Measurements from ENCODE around the gene ULK1. TPM values are rescaled to one million over a fixed set of nuclear protein-coding genes. Genes with fewer than 3 reads are reported as not detected.
"Not testable (repeated sequence)": the region's sequence is repeated elsewhere in the genome, so short reads cannot be mapped to it uniquely, and the experiment has no call there.

Gene ULK1
- polyA plus RNA-seq, 3 donors, result 1.0 to 75.1 (median 1.3) TPM

GRCh38 chr12:131873293-131873692, 21.1 kb upstream of the ULK1 start:
- peaks cover 0 to 3% of the 10 kb centered on the region in 2 donors for H3K36me3 Mint-ChIP-seq
- Histone ChIP-seq H4K20me1 (ENCODE audit: insufficient read depth, low read length) (no peaks in the 10 kb centered on the region), H2AFZ (ENCODE audit: insufficient read depth, low read depth, low read length, poor library complexity, severe bottlenecking) (no peak overlapping the region), H3K36me3 (replicated peaks in 1 of 2; ENCODE audit: control insufficient read depth in 1 of 2, insufficient read depth in 2 of 2, low read length in 2 of 2) (no peaks in the 10 kb centered on the region), H3K9me3 (replicated peaks in 1 of 2; ENCODE audit: control insufficient read depth in 1 of 2, insufficient read depth in 1 of 2, low read length in 2 of 2) (no peaks in the 10 kb centered on the region), H3K79me2 (ENCODE audit: insufficient read depth, low read length) (no peaks in the 10 kb centered on the region), H3K27me3 (ENCODE audit: control insufficient read depth in 2 of 2, insufficient read depth in 2 of 2, low read length in 2 of 2) (no peaks in the 10 kb centered on the region), H3K4me1 (ENCODE audit: control insufficient read depth in 1 of 2, insufficient read depth in 2 of 2, low read length in 2 of 2) (peaks cover 59 to 76% of the 10 kb centered on the region in 2 donors), H3K4me2 (replicated peaks; ENCODE audit: extremely low read depth, low read length, poor library complexity, severe bottlenecking) (no peak overlapping the region), H3K4me3 (replicated peaks in 1 of 3; ENCODE audit: low read depth in 2 of 3, low read length in 3 of 3) (no peak overlapping the region), H3K9ac (ENCODE audit: insufficient read depth, low read length, poor library complexity, severe bottlenecking) (peak overlapping the region; percentile 8), H3K27ac (ENCODE audit: low read depth in 1 of 2, low read length in 2 of 2) (peak overlapping the region; percentile 71 to 89)
- DNase-seq, result no peak
- peaks cover 1 to 3% (median 3%) of the 10 kb centered on the region in 3 donors for H3K27me3 Mint-ChIP-seq (ENCODE audit: low read depth in 3 of 3)
- no peak for TF ChIP-seq CTCF (IDR thresholded peaks at IDR 0.05)
- H3K9me3 Mint-ChIP-seq, result peaks cover 0 to 4% (median 2%) of the 10 kb centered on the region in 7 donors
- H3K4me3 Mint-ChIP-seq, result no peak overlapping the region
- intact Hi-C loops (cut with micrococcal nuclease), result no loop called here
- peaks cover 68% of the 10 kb centered on the region for H3K4me1 Mint-ChIP-seq
- 97% methylated on average over 20 of the region's 21 CpGs for WGBS (ENCODE audit: insufficient coverage)
- peak overlapping the region; percentile 83 to 96 (median 89) for H3K27ac Mint-ChIP-seq

- no CpG with 5 or more reads among the region's 6 CpGs for whole genome bisulfite sequencing (ENCODE audit: insufficient coverage)
These were observed 19.4 kb upstream of the ULK1 start for GRCh38 chr12:131874972-131875371.

GRCh38 chr12:131877216-131877615, 17.2 kb upstream of the ULK1 start:
- peaks cover 79 to 97% of the 10 kb centered on the region in 2 donors for H3K4me1 ChIP-seq (ENCODE audit: control insufficient read depth in 1 of 2, insufficient read depth in 2 of 2, low read length in 2 of 2)
- H3K27me3 ChIP-seq (ENCODE audit: control insufficient read depth in 2 of 2, insufficient read depth in 2 of 2, low read length in 2 of 2); H3K9ac ChIP-seq (ENCODE audit: insufficient read depth, low read length, poor library complexity, severe bottlenecking); H3K79me2 ChIP-seq (ENCODE audit: insufficient read depth, low read length); H3K36me3 Mint-ChIP-seq; H4K20me1 ChIP-seq (ENCODE audit: insufficient read depth, low read length); H3K36me3 ChIP-seq (replicated peaks in 1 of 2; ENCODE audit: control insufficient read depth in 1 of 2, insufficient read depth in 2 of 2, low read length in 2 of 2); H3K4me2 ChIP-seq (replicated peaks; ENCODE audit: extremely low read depth, low read length, poor library complexity, severe bottlenecking); intact Hi-C loops (cut with micrococcal nuclease); H3K4me3 ChIP-seq (replicated peaks in 1 of 3; ENCODE audit: low read depth in 2 of 3, low read length in 3 of 3); H3K9me3 Mint-ChIP-seq; H3K4me3 Mint-ChIP-seq; H3K9me3 ChIP-seq (replicated peaks in 1 of 2; ENCODE audit: control insufficient read depth in 1 of 2, insufficient read depth in 1 of 2, low read length in 2 of 2); H3K27ac ChIP-seq (ENCODE audit: low read depth in 1 of 2, low read length in 2 of 2); H2AFZ ChIP-seq (ENCODE audit: insufficient read depth, low read depth, low read length, poor library complexity, severe bottlenecking); H3K27me3 Mint-ChIP-seq (ENCODE audit: low read depth in 3 of 3); DNase-seq: not testable (repeated sequence)
- 97% methylated on average over 10 of the region's 10 CpGs for WGBS (ENCODE audit: insufficient coverage)
- Mint-ChIP-seq H3K4me1 (peaks cover 88% of the 10 kb centered on the region), H3K27ac (peak overlapping the region in 2 of 7 donors; percentile 81 to 88)

More at GRCh38 chr12:131874972-131875371, 19.4 kb upstream of the ULK1 start:
- H3K79me2 ChIP-seq (ENCODE audit: insufficient read depth, low read length); H3K4me3 ChIP-seq (replicated peaks in 1 of 3; ENCODE audit: low read depth in 2 of 3, low read length in 3 of 3); H3K36me3 ChIP-seq (replicated peaks in 1 of 2; ENCODE audit: control insufficient read depth in 1 of 2, insufficient read depth in 2 of 2, low read length in 2 of 2); H3K9ac ChIP-seq (ENCODE audit: insufficient read depth, low read length, poor library complexity, severe bottlenecking); H3K27me3 Mint-ChIP-seq (ENCODE audit: low read depth in 3 of 3); H4K20me1 ChIP-seq (ENCODE audit: insufficient read depth, low read length); H3K4me3 Mint-ChIP-seq; H3K4me2 ChIP-seq (replicated peaks; ENCODE audit: extremely low read depth, low read length, poor library complexity, severe bottlenecking); H3K27me3 ChIP-seq (ENCODE audit: control insufficient read depth in 2 of 2, insufficient read depth in 2 of 2, low read length in 2 of 2); H3K9me3 Mint-ChIP-seq; H3K36me3 Mint-ChIP-seq; H2AFZ ChIP-seq (ENCODE audit: insufficient read depth, low read depth, low read length, poor library complexity, severe bottlenecking); H3K9me3 ChIP-seq (replicated peaks in 1 of 2; ENCODE audit: control insufficient read depth in 1 of 2, insufficient read depth in 1 of 2, low read length in 2 of 2); intact Hi-C loops (cut with micrococcal nuclease): not testable (repeated sequence)
- Histone ChIP-seq H3K27ac (ENCODE audit: low read depth in 1 of 2, low read length in 2 of 2) (peak overlapping the region in 1 of 2 donors; percentile 68), H3K4me1 (ENCODE audit: control insufficient read depth in 1 of 2, insufficient read depth in 2 of 2, low read length in 2 of 2) (peaks cover 76 to 89% of the 10 kb centered on the region in 2 donors)
- Mint-ChIP-seq H3K4me1 (peaks cover 81% of the 10 kb centered on the region), H3K27ac (peak overlapping the region; percentile 25 to 85 (median 70))
- peak in 1 of 3 donors; percentile 36 for DNase-seq

GRCh38 chr12:131878436-131878835, 16.0 kb upstream of the ULK1 start:
- H3K27me3 ChIP-seq (ENCODE audit: control insufficient read depth in 2 of 2, insufficient read depth in 2 of 2, low read length in 2 of 2); H4K20me1 ChIP-seq (ENCODE audit: insufficient read depth, low read length); H3K27me3 Mint-ChIP-seq (ENCODE audit: low read depth in 3 of 3); H2AFZ ChIP-seq (ENCODE audit: insufficient read depth, low read depth, low read length, poor library complexity, severe bottlenecking); H3K36me3 Mint-ChIP-seq; intact Hi-C loops (cut with micrococcal nuclease); H3K36me3 ChIP-seq (replicated peaks in 1 of 2; ENCODE audit: control insufficient read depth in 1 of 2, insufficient read depth in 2 of 2, low read length in 2 of 2); H3K9ac ChIP-seq (ENCODE audit: insufficient read depth, low read length, poor library complexity, severe bottlenecking); H3K79me2 ChIP-seq (ENCODE audit: insufficient read depth, low read length); H3K9me3 Mint-ChIP-seq; H3K9me3 ChIP-seq (replicated peaks in 1 of 2; ENCODE audit: control insufficient read depth in 1 of 2, insufficient read depth in 1 of 2, low read length in 2 of 2): not testable (repeated sequence)
- Histone ChIP-seq H3K27ac (ENCODE audit: low read depth in 1 of 2, low read length in 2 of 2) (peak overlapping the region in 1 of 2 donors; percentile 80), H3K4me3 (replicated peaks in 1 of 3; ENCODE audit: low read depth in 2 of 3, low read length in 3 of 3) (peak overlapping the region in 1 of 3 experiments; percentile 51), H3K4me1 (ENCODE audit: control insufficient read depth in 1 of 2, insufficient read depth in 2 of 2, low read length in 2 of 2) (peaks cover 79 to 97% of the 10 kb centered on the region in 2 donors), H3K4me2 (replicated peaks; ENCODE audit: extremely low read depth, low read length, poor library complexity, severe bottlenecking) (peak overlapping the region; percentile 35)
- H3K4me3 Mint-ChIP-seq, result peak overlapping the region in 1 of 2 donors; percentile 21
- DNase-seq, result peak; percentile 44 to 77 (median 67)
- WGBS (ENCODE audit: insufficient coverage), result no CpG with 5 or more reads among the region's 3 CpGs
- peak overlapping the region; percentile 81 to 93 (median 90) for H3K27ac Mint-ChIP-seq
- H3K4me1 Mint-ChIP-seq, result peaks cover 88% of the 10 kb centered on the region

All from CD14-positive monocyte (primary cell).